Activated CD4-positive, alpha-beta T cell treated with anti-CD3 and anti-CD28 coated beads for 1 hour (primary cell): ENCODE results near the gene CPEB3.
A peak's percentile ranks its signal among the peaks of the same experiment; 100 is the strongest.
"Not testable (repeated sequence)": the region's sequence is repeated elsewhere in the genome, so short reads cannot be mapped to it uniquely, and the experiment has no call there.

Experiments
- DNase-seq: peaks from one replicate; pipeline ENCODE4 v3.0.0-alpha.2; 2020

Gene CPEB3

GRCh38 chr10:92265687-92266258, 25.1 kb downstream of the CPEB3 start:
- no peak for DNase-seq

- no peak for DNase-seq
Observed at GRCh38 chr10:92264249-92264648, 26.6 kb downstream of the CPEB3 start.

GRCh38 chr10:92263396-92263795, 27.5 kb downstream of the CPEB3 start:
- DNase-seq = no peak

GRCh38 chr10:92248566-92248965, 42.3 kb downstream of the CPEB3 start:
- no peak for DNase-seq

- no peak for DNase-seq
Observed at GRCh38 chr10:92244796-92245195, 46.1 kb downstream of the CPEB3 start.

- DNase-seq = peak; percentile 15
Observed at GRCh38 chr10:92242910-92243671, 47.8 kb downstream of the CPEB3 start.

GRCh38 chr10:92242380-92242779, 48.5 kb downstream of the CPEB3 start:
- no peak for DNase-seq

- no peak for DNase-seq
Observed at GRCh38 chr10:92241501-92241900, 49.4 kb downstream of the CPEB3 start.

GRCh38 chr10:92241158-92241500, 49.7 kb downstream of the CPEB3 start:
- no peak for DNase-seq

GRCh38 chr10:92240289-92241157, 50.4 kb downstream of the CPEB3 start:
- DNase-seq = peak; percentile 12

GRCh38 chr10:92239600-92240288, 51.1 kb downstream of the CPEB3 start:
- peak; percentile 23 for DNase-seq

GRCh38 chr10:92239151-92239599, 51.7 kb downstream of the CPEB3 start:
- no peak for DNase-seq

- DNase-seq = no peak
Observed at GRCh38 chr10:92238586-92239098, 52.2 kb downstream of the CPEB3 start.

- no peak for DNase-seq
Observed at GRCh38 chr10:92238054-92238585, 52.8 kb downstream of the CPEB3 start.

- no peak for DNase-seq
Observed at GRCh38 chr10:92231196-92231595, 59.7 kb downstream of the CPEB3 start.

GRCh38 chr10:92222603-92223262, 68.1 kb downstream of the CPEB3 start:
- no peak for DNase-seq

- DNase-seq = no peak
Observed at GRCh38 chr10:92219559-92219958, 71.3 kb downstream of the CPEB3 start.

GRCh38 chr10:92218569-92218968, 72.3 kb downstream of the CPEB3 start:
- DNase-seq = no peak

GRCh38 chr10:92216608-92217007, 74.3 kb downstream of the CPEB3 start:
- DNase-seq = not testable (repeated sequence)

GRCh38 chr10:92215222-92215621, 75.7 kb downstream of the CPEB3 start:
- DNase-seq = not testable (repeated sequence)

GRCh38 chr10:92213049-92213448, 77.8 kb downstream of the CPEB3 start:
- no peak for DNase-seq

GRCh38 chr10:92208736-92209135, 82.1 kb downstream of the CPEB3 start:
- DNase-seq = no peak
